H9 (cell line): ENCODE measurements around the gene MBNL1. TPM values are rescaled to one million over a fixed set of nuclear protein-coding genes. Genes with fewer than 3 reads are reported as not detected.

ENCODE experiments used
- DNase-seq: peaks from one replicate; pipeline ENCODE4 v3.0.0-alpha.2; 2017
- H2AFZ ChIP-seq: one replicate; pipeline ENCODE4 v1.6.1; 2013; ENCODE audit warnings: mild to moderate bottlenecking, low read length, control low read depth, moderate library complexity
- H2AK5ac ChIP-seq: 2 replicates; pipeline ENCODE4 v1.6.1; 2013; ENCODE audit warnings: low read length, control low read depth, mixed read lengths; ENCODE audit not compliant: insufficient read length
- H2BK120ac ChIP-seq: one replicate; pipeline ENCODE4 v1.6.1; 2013; ENCODE audit warnings: low read depth, mild to moderate bottlenecking, low read length, control low read depth, inconsistent platforms; ENCODE audit not compliant: poor library complexity, severe bottlenecking
- H2BK12ac ChIP-seq: 2 replicates; pipeline ENCODE4 v1.6.1; 2013; ENCODE audit warnings: low read length, control low read depth, mixed read lengths, low read depth; ENCODE audit not compliant: insufficient read length
- H2BK15ac ChIP-seq: 2 replicates; pipeline ENCODE4 v1.6.1; 2013; ENCODE audit warnings: low read depth, low read length, control low read depth
- H2BK20ac ChIP-seq: one replicate; pipeline ENCODE4 v1.6.1; 2013; ENCODE audit warnings: low read depth, mild to moderate bottlenecking, low read length, control low read depth, inconsistent platforms; ENCODE audit not compliant: poor library complexity, severe bottlenecking
- H2BK5ac ChIP-seq: 2 replicates; pipeline ENCODE4 v1.6.1; 2013; ENCODE audit warnings: low read length, control low read depth, mixed read lengths; ENCODE audit not compliant: insufficient read length
- H3K14ac ChIP-seq: 2 replicates; pipeline ENCODE4 v1.6.1; 2013; ENCODE audit warnings: low read length, control low read depth; ENCODE audit not compliant: insufficient read depth
- H3K18ac ChIP-seq: 2 replicates; pipeline ENCODE4 v1.6.1; 2013; ENCODE audit warnings: low read depth, mild to moderate bottlenecking, mixed read lengths, low read length, control low read depth; ENCODE audit not compliant: insufficient read length
- H3K23ac ChIP-seq: 2 replicates; pipeline ENCODE4 v1.6.1; 2013; ENCODE audit warnings: low read length, control low read depth, mixed read lengths, low read depth; ENCODE audit not compliant: insufficient read length
- H3K23me2 ChIP-seq: 2 replicates; pipeline ENCODE4 v1.6.1; 2013; ENCODE audit warnings: low read depth, mild to moderate bottlenecking, mixed read lengths, low read length, control low read depth; ENCODE audit not compliant: insufficient read length, poor library complexity, severe bottlenecking
- H3K27ac ChIP-seq: 2 replicates; pipeline ENCODE4 v1.5.1; 2013; ENCODE audit warnings: low read length, control low read depth, mixed read lengths, low read depth; ENCODE audit not compliant: insufficient read length
- H3K27me3 ChIP-seq: 2 replicates; pipeline ENCODE4 v1.6.1; 2013; ENCODE audit warnings: low read length, control low read depth, inconsistent platforms; ENCODE audit not compliant: insufficient read depth
- H3K4ac ChIP-seq: 2 replicates; pipeline ENCODE4 v1.6.1; 2013; ENCODE audit warnings: low read depth, mild to moderate bottlenecking, control low read depth, inconsistent platforms, low read length, moderate library complexity
- H3K4me1 ChIP-seq: 2 replicates; pipeline ENCODE4 v1.6.1; 2013; ENCODE audit warnings: low read length, control low read depth, inconsistent platforms; ENCODE audit not compliant: insufficient read depth
- H3K4me2 ChIP-seq: 2 replicates; pipeline ENCODE4 v1.6.1; 2013; ENCODE audit warnings: low read length, control low read depth, mixed read lengths; ENCODE audit not compliant: insufficient read length, insufficient read depth
- H3K56ac ChIP-seq: 2 replicates; pipeline ENCODE4 v1.6.1; 2013; ENCODE audit warnings: low read depth, mild to moderate bottlenecking, mixed read lengths, low read length, control low read depth; ENCODE audit not compliant: insufficient read length
- H3K79me1 ChIP-seq: 2 replicates; pipeline ENCODE4 v1.6.1; 2013; ENCODE audit warnings: low read depth, mild to moderate bottlenecking, moderate library complexity, low read length, control low read depth, inconsistent platforms; ENCODE audit not compliant: insufficient read depth, poor library complexity, severe bottlenecking
- H3K79me2 ChIP-seq: 2 replicates; pipeline ENCODE4 v1.6.1; 2013; ENCODE audit warnings: low read length, control low read depth, inconsistent platforms; ENCODE audit not compliant: insufficient read depth
- H3K9ac ChIP-seq: 2 replicates; pipeline ENCODE4 v1.6.1; 2013; ENCODE audit warnings: low read length, control low read depth, mixed read lengths; ENCODE audit not compliant: insufficient read length; ENCODE audit errors: extremely low read depth
- H3K9me3 ChIP-seq: one replicate; pipeline ENCODE4 v1.6.1; 2013; ENCODE audit warnings: low read depth, low read length, inconsistent platforms; ENCODE audit not compliant: control insufficient read depth
- H3T11ph ChIP-seq: one replicate; pipeline ENCODE4 v1.6.1; 2013; ENCODE audit warnings: mild to moderate bottlenecking, low read length, control low read depth, inconsistent platforms
- H4K20me1 ChIP-seq: one replicate; pipeline ENCODE4 v1.6.1; 2013; ENCODE audit not compliant: control insufficient read depth, insufficient read length, insufficient read depth
- H4K5ac ChIP-seq: 2 replicates; pipeline ENCODE4 v1.6.1; 2013; ENCODE audit warnings: low read depth, mild to moderate bottlenecking, mixed read lengths, low read length, control low read depth; ENCODE audit not compliant: insufficient read length
- H4K8ac ChIP-seq: replicated peaks from 2 replicates; pipeline ENCODE4 v1.6.1; 2013; ENCODE audit warnings: low read length, control low read depth, mixed read lengths, low read depth; ENCODE audit not compliant: insufficient read length
- H4K91ac ChIP-seq: 2 replicates; pipeline ENCODE4 v1.6.1; 2013; ENCODE audit warnings: low read depth, mild to moderate bottlenecking, moderate library complexity, mixed read lengths, low read length, control low read depth; ENCODE audit not compliant: insufficient read length
- H3K27ac Mint-ChIP-seq, 3 experiments: 2 replicates in 2 of 3; 3 replicates in 1 of 3; pipeline ENCODE4 v1.8.0; 2020 to 2021; ENCODE audit warnings: mixed read lengths in 3 of 3, mild to moderate bottlenecking in 1 of 3, moderate library complexity in 1 of 3
- H3K27me3 Mint-ChIP-seq: 2 replicates; pipeline ENCODE4 v1.8.0; 2021; ENCODE audit warnings: low read depth, mild to moderate bottlenecking, moderate library complexity, mixed read lengths
- H3K36me3 Mint-ChIP-seq, 3 experiments: 2 replicates in 2 of 3; 3 replicates in 1 of 3; pipeline ENCODE4 v1.8.0; 2020 to 2021; ENCODE audit warnings: low read depth in 3 of 3, mixed read lengths in 3 of 3; ENCODE audit not compliant: insufficient read depth in 1 of 3
- H3K4me1 Mint-ChIP-seq, 2 experiments: 2 replicates each; pipeline ENCODE4 v1.8.0; 2020; ENCODE audit warnings: mixed read lengths in 2 of 2
- H3K4me3 Mint-ChIP-seq, 2 experiments: 2 replicates in 1 of 2; 3 replicates in 1 of 2; pipeline ENCODE4 v1.8.0; 2020 to 2021; ENCODE audit warnings: mild to moderate bottlenecking in 2 of 2, mixed read lengths in 2 of 2, moderate library complexity in 1 of 2
- H3K9me3 Mint-ChIP-seq, 2 experiments: 2 replicates in 1 of 2; 3 replicates in 1 of 2; pipeline ENCODE4 v1.8.0; 2020; ENCODE audit warnings: mild to moderate bottlenecking in 2 of 2, mixed read lengths in 2 of 2, moderate library complexity in 1 of 2
- CTCF ChIP-seq: fragments of 200-600 bp; sonication (generic); conservative IDR thresholded peaks from 3 replicates; pipeline ENCODE4 v1.8.0; 2021; ENCODE audit warnings: antibody characterized with exemption, mild to moderate bottlenecking
- WGBS: extraction: QIAGEN DNeasy Blood & Tissue Kit; methylation state at CpG from one replicate; pipeline ENCODE4 v1.1.7; 2013; ENCODE audit warnings: missing lambda C conversion rate, low lambda C conversion rate, mixed read lengths; ENCODE audit not compliant: insufficient read length; ENCODE audit errors: extremely low coverage; 5-methylcytosine and 5-hydroxymethylcytosine counted together
- total RNA-seq: library from RNA; stranded (reverse); gene quantifications from 2 replicates; pipeline ENCODE4 v1.2.1, GENCODE V29; 2021

The MBNL1 gene
- total RNA-seq, 1 experiment from 2014 or later: 14.9 TPM

GRCh38 chr3:152257563-152258035 lies 11.1 kb upstream of the MBNL1 start:
- Mint-ChIP-seq H3K9me3 (no peaks in the 10 kb centered on the region), H3K4me3 (no peak overlapping the region), H3K4me1 (peaks cover 9 to 10% of the 10 kb centered on the region in 2 experiments), H3K27me3 (no peaks in the 10 kb centered on the region), H3K27ac (no peak overlapping the region), H3K36me3 (no peaks in the 10 kb centered on the region)
- Histone ChIP-seq H3K27ac (no peak overlapping the region), H3K14ac (no peak overlapping the region), H3K27me3 (no peaks in the 10 kb centered on the region), H3K23me2 (no peaks in the 10 kb centered on the region), H3K4me1 (no peaks in the 10 kb centered on the region), H3K18ac (no peak overlapping the region), H3K56ac (no peak overlapping the region), H2BK5ac (no peak overlapping the region), H4K8ac (no peak overlapping the region), H3K4me2 (no peak overlapping the region), H4K20me1 (no peaks in the 10 kb centered on the region), H2BK20ac (no peak overlapping the region), H3K79me1 (no peaks in the 10 kb centered on the region), H3K4ac (no peak overlapping the region), H2BK120ac (no peak overlapping the region), H4K5ac (no peak overlapping the region), H3K9ac (no peak overlapping the region), H3T11ph (no peak overlapping the region), H2BK15ac (no peak overlapping the region), H4K91ac (no peak overlapping the region), H3K79me2 (no peaks in the 10 kb centered on the region), H2AFZ (no peak overlapping the region), H2AK5ac (no peak overlapping the region), H2BK12ac (no peak overlapping the region), H3K9me3 (no peaks in the 10 kb centered on the region), H3K23ac (no peak overlapping the region)
- WGBS: no CpG with 5 or more reads among the region's 5 CpGs
- DNase-seq: no peak
- no peak for TF ChIP-seq CTCF
